Ishikawa (cell line): Measurements from ENCODE around the gene HDLBP.

Source experiments
- CEBPB ChIP-seq: IDR thresholded peaks from 2 replicates; pipeline ENCODE4 v1.6.1; 2012
- CREB1 ChIP-seq: IDR thresholded peaks from 2 replicates; pipeline ENCODE4 v1.6.1; 2012; ENCODE audit warnings: low read depth
- EGR1 ChIP-seq: IDR thresholded peaks from 2 replicates; pipeline ENCODE4 v1.6.1; 2012
- EP300 ChIP-seq: IDR thresholded peaks from 2 replicates; pipeline ENCODE4 v1.6.1; 2012; ENCODE audit warnings: borderline replicate concordance
- FOXM1 ChIP-seq: IDR thresholded peaks from 2 replicates; pipeline ENCODE4 v1.6.1; 2012; ENCODE audit warnings: low read depth, borderline replicate concordance
- NFIC ChIP-seq: IDR thresholded peaks from 2 replicates; pipeline ENCODE4 v1.6.1; 2012
- RAD21 ChIP-seq: IDR thresholded peaks from 2 replicates; pipeline ENCODE4 v1.6.1; 2012; ENCODE audit warnings: low read depth
- TAF1 ChIP-seq: IDR thresholded peaks from 2 replicates; pipeline ENCODE4 v1.6.1; 2012; ENCODE audit warnings: low read depth, mild to moderate bottlenecking
- TCF12 ChIP-seq: IDR thresholded peaks from 2 replicates; pipeline ENCODE4 v1.6.1; 2012; ENCODE audit warnings: low read depth
- TEAD4 ChIP-seq: IDR thresholded peaks from 2 replicates; pipeline ENCODE4 v1.6.1; 2012
- YY1 ChIP-seq: IDR thresholded peaks from 2 replicates; pipeline ENCODE4 v1.6.1; 2012; ENCODE audit warnings: low read depth
- ZBTB7A ChIP-seq: IDR thresholded peaks from 2 replicates; pipeline ENCODE4 v1.6.1; 2012; ENCODE audit warnings: low read depth
- TF ChIP-seq, protein P1 (sequence below): IDR thresholded peaks from 2 replicates; pipeline ENCODE4 v1.6.1; 2012
- TF ChIP-seq, protein P2 (sequence below): IDR thresholded peaks from 2 replicates; pipeline ENCODE4 v1.6.1; 2012; ENCODE audit warnings: low read depth, mild to moderate bottlenecking
- TF ChIP-seq, protein P3 (sequence below): IDR thresholded peaks from 2 replicates; pipeline ENCODE4 v1.6.1; 2012

Gene HDLBP

DNA sequence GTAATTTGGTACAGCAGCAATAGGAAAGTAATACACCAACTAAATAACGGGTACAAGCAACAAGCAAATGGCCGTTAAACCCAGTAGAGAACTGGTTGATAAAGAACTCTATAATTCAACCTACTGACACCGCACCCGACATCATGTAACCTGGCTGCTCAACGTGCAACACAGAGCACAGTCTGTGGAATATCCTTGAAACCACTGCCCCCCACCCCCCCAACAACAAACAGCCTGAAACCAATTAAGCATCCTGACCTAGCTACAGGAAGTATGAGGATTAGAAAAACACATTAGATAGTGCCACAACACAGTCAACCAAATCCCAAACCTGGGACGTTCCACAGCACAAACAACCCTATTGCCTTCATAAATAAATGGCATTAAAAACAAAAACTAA is 23.5 kb downstream of the HDLBP start:
- TF ChIP-seq EP300: no peak
- no peak for TF ChIP-seq FOXM1
- TF ChIP-seq CREB1: no peak
- TF ChIP-seq TAF1: no peak
- no peak for TF ChIP-seq ZBTB7A
- TF ChIP-seq, protein P1, sequence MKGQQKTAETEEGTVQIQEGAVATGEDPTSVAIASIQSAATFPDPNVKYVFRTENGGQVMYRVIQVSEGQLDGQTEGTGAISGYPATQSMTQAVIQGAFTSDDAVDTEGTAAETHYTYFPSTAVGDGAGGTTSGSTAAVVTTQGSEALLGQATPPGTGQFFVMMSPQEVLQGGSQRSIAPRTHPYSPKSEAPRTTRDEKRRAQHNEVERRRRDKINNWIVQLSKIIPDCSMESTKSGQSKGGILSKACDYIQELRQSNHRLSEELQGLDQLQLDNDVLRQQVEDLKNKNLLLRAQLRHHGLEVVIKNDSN: no peak
- TF ChIP-seq, protein P2, sequence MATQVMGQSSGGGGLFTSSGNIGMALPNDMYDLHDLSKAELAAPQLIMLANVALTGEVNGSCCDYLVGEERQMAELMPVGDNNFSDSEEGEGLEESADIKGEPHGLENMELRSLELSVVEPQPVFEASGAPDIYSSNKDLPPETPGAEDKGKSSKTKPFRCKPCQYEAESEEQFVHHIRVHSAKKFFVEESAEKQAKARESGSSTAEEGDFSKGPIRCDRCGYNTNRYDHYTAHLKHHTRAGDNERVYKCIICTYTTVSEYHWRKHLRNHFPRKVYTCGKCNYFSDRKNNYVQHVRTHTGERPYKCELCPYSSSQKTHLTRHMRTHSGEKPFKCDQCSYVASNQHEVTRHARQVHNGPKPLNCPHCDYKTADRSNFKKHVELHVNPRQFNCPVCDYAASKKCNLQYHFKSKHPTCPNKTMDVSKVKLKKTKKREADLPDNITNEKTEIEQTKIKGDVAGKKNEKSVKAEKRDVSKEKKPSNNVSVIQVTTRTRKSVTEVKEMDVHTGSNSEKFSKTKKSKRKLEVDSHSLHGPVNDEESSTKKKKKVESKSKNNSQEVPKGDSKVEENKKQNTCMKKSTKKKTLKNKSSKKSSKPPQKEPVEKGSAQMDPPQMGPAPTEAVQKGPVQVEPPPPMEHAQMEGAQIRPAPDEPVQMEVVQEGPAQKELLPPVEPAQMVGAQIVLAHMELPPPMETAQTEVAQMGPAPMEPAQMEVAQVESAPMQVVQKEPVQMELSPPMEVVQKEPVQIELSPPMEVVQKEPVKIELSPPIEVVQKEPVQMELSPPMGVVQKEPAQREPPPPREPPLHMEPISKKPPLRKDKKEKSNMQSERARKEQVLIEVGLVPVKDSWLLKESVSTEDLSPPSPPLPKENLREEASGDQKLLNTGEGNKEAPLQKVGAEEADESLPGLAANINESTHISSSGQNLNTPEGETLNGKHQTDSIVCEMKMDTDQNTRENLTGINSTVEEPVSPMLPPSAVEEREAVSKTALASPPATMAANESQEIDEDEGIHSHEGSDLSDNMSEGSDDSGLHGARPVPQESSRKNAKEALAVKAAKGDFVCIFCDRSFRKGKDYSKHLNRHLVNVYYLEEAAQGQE: no peak
- no peak for TF ChIP-seq TCF12
- no peak for TF ChIP-seq NFIC

DNA sequence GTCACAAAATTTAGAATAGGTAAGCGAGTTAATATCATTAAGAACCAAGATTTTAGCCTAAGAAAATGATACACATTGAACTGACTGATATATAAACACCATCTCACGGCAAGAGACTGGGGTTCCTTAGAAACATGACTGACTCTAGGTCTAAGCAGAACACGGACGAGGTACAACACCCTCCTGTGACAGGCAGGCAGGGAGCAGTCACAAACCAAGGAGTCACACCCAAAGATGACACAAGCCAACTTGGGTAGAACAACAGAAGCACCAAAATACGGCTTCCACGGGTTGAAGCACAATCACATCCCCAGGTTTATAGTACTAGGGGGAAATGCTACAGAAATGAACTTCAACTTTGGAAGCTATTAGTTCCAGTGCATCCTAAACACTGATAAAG is 24.3 kb downstream of the HDLBP start:
- TF ChIP-seq, protein P1: no peak
- TF ChIP-seq RAD21 (no peak), YY1 (no peak), CEBPB (no peak), EP300 (no peak), TEAD4 (no peak), CREB1 (no peak), TCF12 (no peak), FOXM1 (no peak), ZBTB7A (no peak), NFIC (no peak), EGR1 (no peak), TAF1 (no peak)
- TF ChIP-seq, protein P2: no peak
- TF ChIP-seq, protein P3, sequence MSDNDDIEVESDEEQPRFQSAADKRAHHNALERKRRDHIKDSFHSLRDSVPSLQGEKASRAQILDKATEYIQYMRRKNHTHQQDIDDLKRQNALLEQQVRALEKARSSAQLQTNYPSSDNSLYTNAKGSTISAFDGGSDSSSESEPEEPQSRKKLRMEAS: no peak

DNA sequence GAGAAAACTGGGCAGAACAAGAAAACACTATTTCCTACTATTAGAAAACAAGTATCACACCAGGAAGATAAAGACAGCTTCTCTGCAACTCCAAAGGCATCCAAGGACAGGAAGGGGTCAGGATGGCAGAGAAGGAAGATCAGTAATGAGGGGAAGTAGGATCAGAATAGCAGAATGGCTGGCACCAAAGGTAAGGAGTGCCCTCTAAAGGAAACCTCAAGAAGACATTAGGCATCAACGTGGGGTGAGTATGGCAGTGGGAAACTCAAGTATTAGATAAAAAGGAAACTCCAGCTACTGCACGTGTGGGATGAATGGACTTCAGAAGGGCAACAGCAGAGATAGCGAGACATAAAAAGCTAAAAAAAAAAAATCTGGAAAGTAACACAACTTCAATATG is 25.9 kb downstream of the HDLBP start:
- TF ChIP-seq ZBTB7A (no peak), FOXM1 (no peak), CEBPB (no peak), TCF12 (no peak), YY1 (no peak), RAD21 (no peak), EGR1 (no peak), CREB1 (no peak), TAF1 (no peak), TEAD4 (no peak), NFIC (no peak), EP300 (no peak)
- TF ChIP-seq, protein P1: no peak
- TF ChIP-seq, protein P3: no peak
- TF ChIP-seq, protein P2: no peak

DNA sequence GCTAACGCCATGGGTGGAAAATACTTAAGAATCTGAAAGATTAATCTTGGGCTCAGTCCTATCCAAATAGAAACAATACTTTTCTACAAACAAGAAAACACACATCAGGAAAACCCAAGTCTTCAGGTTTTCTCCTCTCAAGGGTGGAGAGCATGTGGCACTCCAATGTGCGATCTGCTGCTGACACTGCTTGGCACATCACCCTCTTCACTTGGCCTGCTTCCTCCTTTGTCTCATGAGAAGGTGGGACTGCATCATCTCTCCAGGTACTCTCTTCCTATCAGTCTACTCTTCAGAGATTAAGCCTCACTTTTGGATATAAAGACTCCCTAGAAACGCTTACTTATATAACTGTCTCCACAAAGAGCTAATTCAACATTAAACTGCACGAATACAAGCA is 26.4 kb downstream of the HDLBP start:
- TF ChIP-seq, protein P1: no peak
- TF ChIP-seq EP300 (no peak), EGR1 (no peak), NFIC (no peak), TEAD4 (no peak), CREB1 (no peak), TCF12 (no peak), ZBTB7A (no peak), YY1 (no peak), FOXM1 (no peak)
- TF ChIP-seq, protein P2: no peak
